GM23338 (cell line): Measurements from ENCODE around the gene PABPC1L. TPM values are rescaled to one million over a fixed set of nuclear protein-coding genes. Genes with fewer than 3 reads are reported as not detected.

Experiments
- ATAC-seq: fragments of 200-7000 bp; cut with Tn5 transposase; 3 replicates; pipeline ENCODE4 v1.9.1; 2020
- DNase-seq: peaks from one replicate; pipeline ENCODE4 v3.0.0-alpha.2; 2015; ENCODE audit warnings: low spot score
- H2AFZ ChIP-seq: fragments of 200-600 bp; sonication (generic); 2 replicates; pipeline ENCODE4 v1.8.0; 2016; ENCODE audit warnings: antibody characterized with exemption, mild to moderate bottlenecking, moderate library complexity
- H3F3A ChIP-seq: fragments of 200-600 bp; sonication (generic); replicated peaks from 2 replicates; pipeline ENCODE4 v1.8.0; 2017; ENCODE audit warnings: antibody characterized with exemption, mixed run types, low read depth
- H3K27ac ChIP-seq: fragments of 200-600 bp; sonication (generic); 2 replicates; pipeline ENCODE4 v1.6.1; 2016; ENCODE audit warnings: low read depth
- H3K27me3 ChIP-seq: fragments of 200-600 bp; sonication (generic); 2 replicates; pipeline ENCODE4 v1.8.0; 2016; ENCODE audit warnings: mild to moderate bottlenecking, mixed run types, moderate library complexity; ENCODE audit not compliant: insufficient read depth
- H3K36me3 ChIP-seq: fragments of 200-600 bp; sonication (generic); 2 replicates; pipeline ENCODE4 v1.8.0; 2016; ENCODE audit warnings: mild to moderate bottlenecking; ENCODE audit not compliant: insufficient read depth
- H3K4me1 ChIP-seq: fragments of 200-600 bp; sonication (generic); 2 replicates; pipeline ENCODE4 v1.8.0; 2016; ENCODE audit warnings: mild to moderate bottlenecking, moderate library complexity; ENCODE audit not compliant: insufficient read depth
- H3K4me2 ChIP-seq: fragments of 200-600 bp; sonication (generic); 2 replicates; pipeline ENCODE4 v1.7.1; 2017; ENCODE audit warnings: mixed run types
- H3K4me3 ChIP-seq: fragments of 200-600 bp; sonication (generic); 2 replicates; pipeline ENCODE4 v1.6.1; 2016; ENCODE audit warnings: mixed run types
- H3K79me2 ChIP-seq: fragments of 200-600 bp; sonication (generic); replicated peaks from 2 replicates; pipeline ENCODE4 v1.8.0; 2017; ENCODE audit warnings: mild to moderate bottlenecking; ENCODE audit not compliant: insufficient read depth
- H3K9me2 ChIP-seq: fragments of 200-600 bp; sonication (generic); 2 replicates; pipeline ENCODE4 v1.8.0; 2017; ENCODE audit not compliant: insufficient read depth
- H4K20me1 ChIP-seq: fragments of 200-600 bp; sonication (generic); replicated peaks from 2 replicates; pipeline ENCODE4 v1.8.0; 2017; ENCODE audit warnings: mild to moderate bottlenecking; ENCODE audit not compliant: insufficient read depth
- H3K27ac Mint-ChIP-seq: 2 replicates; pipeline ENCODE4 v1.8.0; 2020; ENCODE audit warnings: inconsistent platforms, mild to moderate bottlenecking, moderate library complexity, mixed read lengths
- H3K27me3 Mint-ChIP-seq: 3 replicates; pipeline ENCODE4 v1.8.0; 2022; ENCODE audit warnings: low read depth, mild to moderate bottlenecking, moderate library complexity, mixed read lengths, inconsistent platforms; ENCODE audit not compliant: insufficient read depth, poor library complexity
- H3K36me3 Mint-ChIP-seq: 3 replicates; pipeline ENCODE4 v1.8.0; 2021; ENCODE audit warnings: low read depth, mild to moderate bottlenecking, inconsistent platforms, moderate library complexity, mixed read lengths
- H3K4me1 Mint-ChIP-seq: 3 replicates; pipeline ENCODE4 v1.8.0; 2020; ENCODE audit warnings: mild to moderate bottlenecking, inconsistent platforms, mixed read lengths
- H3K4me3 Mint-ChIP-seq: 3 replicates; pipeline ENCODE4 v1.8.0; 2021; ENCODE audit warnings: moderate library complexity, mild to moderate bottlenecking, inconsistent platforms, mixed read lengths
- H3K9me3 Mint-ChIP-seq: 3 replicates; pipeline ENCODE4 v1.8.0; 2020; ENCODE audit warnings: moderate library complexity, mild to moderate bottlenecking, inconsistent platforms, mixed read lengths
- CREB1 ChIP-seq: fragments of 250-450 bp; sonication (Bioruptor Pico); IDR thresholded peaks from 2 replicates; pipeline ENCODE4 v1.5.0; 2020; ENCODE audit warnings: low read depth, mild to moderate bottlenecking, moderate library complexity
- EZH2 ChIP-seq: fragments of 200-600 bp; sonication (generic); IDR thresholded peaks from one replicate; pipeline ENCODE4 v1.8.0; 2017; ENCODE audit warnings: antibody characterized with exemption, mild to moderate bottlenecking, low read depth; ENCODE audit not compliant: unreplicated experiment
- EZH2phosphoT487 ChIP-seq: fragments of 200-600 bp; sonication (generic); IDR thresholded peaks from one replicate; pipeline ENCODE4 v1.8.1; 2018; ENCODE audit warnings: antibody characterized with exemption; ENCODE audit not compliant: unreplicated experiment
- JUNB ChIP-seq: IDR thresholded peaks from one replicate; pipeline ENCODE4 v1.6.1; 2016; ENCODE audit warnings: antibody characterized with exemption; ENCODE audit not compliant: unreplicated experiment
- NANOG ChIP-seq: IDR thresholded peaks from 2 replicates; pipeline ENCODE4 v1.6.1; 2016; ENCODE audit warnings: antibody characterized with exemption, borderline replicate concordance
- POLR2AphosphoS5 ChIP-seq: IDR thresholded peaks from 2 replicates; pipeline ENCODE4 v1.6.1; 2016; ENCODE audit warnings: antibody characterized with exemption, low read depth
- STAT1 ChIP-seq: IDR thresholded peaks from one replicate; pipeline ENCODE4 v1.6.1; 2016; ENCODE audit warnings: antibody characterized with exemption; ENCODE audit not compliant: unreplicated experiment
- ZNF114 ChIP-seq: fragments of 250-450 bp; sonication (Bioruptor Pico); IDR thresholded peaks from 2 replicates; pipeline ENCODE4 v1.5.0; 2020; ENCODE audit warnings: mild to moderate bottlenecking, moderate library complexity
- ZNF331 ChIP-seq: fragments of 250-450 bp; sonication (Bioruptor Pico); IDR thresholded peaks from 2 replicates; pipeline ENCODE4 v1.5.0; 2020; ENCODE audit warnings: low read depth, mild to moderate bottlenecking, moderate library complexity
- ZNF462 ChIP-seq: fragments of 250-450 bp; sonication (Bioruptor Pico); IDR thresholded peaks from 2 replicates; pipeline ENCODE4 v1.5.0; 2020; ENCODE audit warnings: mild to moderate bottlenecking, moderate library complexity
- polyA plus RNA-seq: library from polyadenylated mRNA; unstranded; fragments of >200 nt; fragmentation: Nextera tagmentation; extraction: Ambion mirVana; gene quantifications from 2 replicates; pipeline ENCODE4 v1.2.1, GENCODE V29; 2016
- total RNA-seq: library from RNA; depleted of rRNA; stranded (reverse); fragments of >200 nt; shearing (Covaris generic); gene quantifications from 2 replicates; pipeline ENCODE4 v1.2.3, GENCODE V29; 2014
- TF ChIP-seq, protein P1 (sequence below): IDR thresholded peaks from 2 replicates; pipeline ENCODE4 v1.6.1; 2016; ENCODE audit warnings: antibody characterized with exemption
- TF ChIP-seq, protein P2 (sequence below): IDR thresholded peaks from one replicate; pipeline ENCODE4 v1.6.1; 2018; ENCODE audit warnings: antibody characterized with exemption; ENCODE audit not compliant: unreplicated experiment
- TF ChIP-seq, protein P3 (sequence below), 2 experiments: fragments of 200-600 bp in 1 of 2; sonication (generic) in 1 of 2; conservative IDR thresholded peaks; 2 replicates each; pipeline versions ENCODE4 v1.5.1 to v1.6.1; 2016 to 2017; ENCODE audit warnings: antibody characterized with exemption in 2 of 2, low read depth in 2 of 2, mild to moderate bottlenecking in 2 of 2, moderate library complexity in 1 of 2

PABPC1L gene
- total and polyA plus RNA-seq, 2 experiments from 2014 or later = 44.4 to 49.1 TPM

DNA sequence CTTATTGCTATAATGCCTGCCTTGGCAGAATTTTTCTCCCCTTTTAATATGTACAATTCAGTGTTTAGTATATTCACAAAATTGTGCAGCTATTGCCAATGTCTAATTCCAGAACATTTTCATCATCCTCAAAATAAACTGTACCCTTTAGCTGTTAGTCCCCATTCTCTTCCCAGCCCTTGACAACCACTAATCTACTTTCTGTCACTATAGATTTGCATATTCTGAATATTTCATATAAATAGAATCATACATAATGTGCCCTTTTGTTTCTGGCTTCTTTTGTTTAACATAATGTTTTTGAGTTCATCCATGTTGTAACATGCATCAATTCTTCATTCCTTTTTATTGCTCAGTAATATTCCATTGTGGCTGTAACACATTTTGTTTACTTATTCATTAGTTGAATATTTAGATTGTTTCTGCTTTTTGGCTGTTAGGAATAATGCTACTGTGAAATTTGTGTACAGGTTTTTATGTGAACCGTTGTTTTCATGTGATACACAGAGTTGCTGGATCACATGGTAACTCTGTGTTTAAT lies 78.8 kb downstream of the PABPC1L start:
- Mint-ChIP-seq H3K9me3 (no peaks in the 10 kb centered on the region), H3K4me3 (no peak overlapping the region), H3K4me1 (peaks cover 8% of the 10 kb centered on the region), H3K27ac (no peak overlapping the region), H3K36me3 (peaks cover 14% of the 10 kb centered on the region; the same call in 2 of the 3 replicates), H3K27me3 (no peaks in the 10 kb centered on the region)
- Histone ChIP-seq H3K27ac (no peak overlapping the region), H4K20me1 (0 out of 2 replicates have a peak, but pooled peaks cover 6% of the 10 kb centered on the region), H3F3A (no peaks in the 10 kb centered on the region), H3K9me2 (no peaks in the 10 kb centered on the region), H2AFZ (no peak overlapping the region), H3K4me1 (0 out of 2 replicates have a peak, but pooled peaks cover 6% of the 10 kb centered on the region), H3K79me2 (peaks cover 21% of the 10 kb centered on the region; the same call in 1 of the 2 replicates), H3K4me3 (no peak overlapping the region), H3K36me3 (no peaks in the 10 kb centered on the region), H3K4me2 (no peak overlapping the region), H3K27me3 (no peaks in the 10 kb centered on the region)
- no peak for TF ChIP-seq EZH2
- TF ChIP-seq, protein P1, sequence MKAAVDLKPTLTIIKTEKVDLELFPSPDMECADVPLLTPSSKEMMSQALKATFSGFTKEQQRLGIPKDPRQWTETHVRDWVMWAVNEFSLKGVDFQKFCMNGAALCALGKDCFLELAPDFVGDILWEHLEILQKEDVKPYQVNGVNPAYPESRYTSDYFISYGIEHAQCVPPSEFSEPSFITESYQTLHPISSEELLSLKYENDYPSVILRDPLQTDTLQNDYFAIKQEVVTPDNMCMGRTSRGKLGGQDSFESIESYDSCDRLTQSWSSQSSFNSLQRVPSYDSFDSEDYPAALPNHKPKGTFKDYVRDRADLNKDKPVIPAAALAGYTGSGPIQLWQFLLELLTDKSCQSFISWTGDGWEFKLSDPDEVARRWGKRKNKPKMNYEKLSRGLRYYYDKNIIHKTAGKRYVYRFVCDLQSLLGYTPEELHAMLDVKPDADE = no peak
- TF ChIP-seq CREB1 (CRISPR knock-in tag) = no peak
- no peak for TF ChIP-seq EZH2phosphoT487
- TF ChIP-seq JUNB = no peak
- TF ChIP-seq ZNF331 (CRISPR knock-in tag) = no peak
- TF ChIP-seq STAT1 = no peak
- TF ChIP-seq, protein P2, sequence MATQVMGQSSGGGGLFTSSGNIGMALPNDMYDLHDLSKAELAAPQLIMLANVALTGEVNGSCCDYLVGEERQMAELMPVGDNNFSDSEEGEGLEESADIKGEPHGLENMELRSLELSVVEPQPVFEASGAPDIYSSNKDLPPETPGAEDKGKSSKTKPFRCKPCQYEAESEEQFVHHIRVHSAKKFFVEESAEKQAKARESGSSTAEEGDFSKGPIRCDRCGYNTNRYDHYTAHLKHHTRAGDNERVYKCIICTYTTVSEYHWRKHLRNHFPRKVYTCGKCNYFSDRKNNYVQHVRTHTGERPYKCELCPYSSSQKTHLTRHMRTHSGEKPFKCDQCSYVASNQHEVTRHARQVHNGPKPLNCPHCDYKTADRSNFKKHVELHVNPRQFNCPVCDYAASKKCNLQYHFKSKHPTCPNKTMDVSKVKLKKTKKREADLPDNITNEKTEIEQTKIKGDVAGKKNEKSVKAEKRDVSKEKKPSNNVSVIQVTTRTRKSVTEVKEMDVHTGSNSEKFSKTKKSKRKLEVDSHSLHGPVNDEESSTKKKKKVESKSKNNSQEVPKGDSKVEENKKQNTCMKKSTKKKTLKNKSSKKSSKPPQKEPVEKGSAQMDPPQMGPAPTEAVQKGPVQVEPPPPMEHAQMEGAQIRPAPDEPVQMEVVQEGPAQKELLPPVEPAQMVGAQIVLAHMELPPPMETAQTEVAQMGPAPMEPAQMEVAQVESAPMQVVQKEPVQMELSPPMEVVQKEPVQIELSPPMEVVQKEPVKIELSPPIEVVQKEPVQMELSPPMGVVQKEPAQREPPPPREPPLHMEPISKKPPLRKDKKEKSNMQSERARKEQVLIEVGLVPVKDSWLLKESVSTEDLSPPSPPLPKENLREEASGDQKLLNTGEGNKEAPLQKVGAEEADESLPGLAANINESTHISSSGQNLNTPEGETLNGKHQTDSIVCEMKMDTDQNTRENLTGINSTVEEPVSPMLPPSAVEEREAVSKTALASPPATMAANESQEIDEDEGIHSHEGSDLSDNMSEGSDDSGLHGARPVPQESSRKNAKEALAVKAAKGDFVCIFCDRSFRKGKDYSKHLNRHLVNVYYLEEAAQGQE = no peak
- no peak for TF ChIP-seq NANOG
- TF ChIP-seq ZNF114 (CRISPR knock-in tag) = no peak
- no peak for TF ChIP-seq ZNF462 (CRISPR knock-in tag)
- TF ChIP-seq, protein P3, sequence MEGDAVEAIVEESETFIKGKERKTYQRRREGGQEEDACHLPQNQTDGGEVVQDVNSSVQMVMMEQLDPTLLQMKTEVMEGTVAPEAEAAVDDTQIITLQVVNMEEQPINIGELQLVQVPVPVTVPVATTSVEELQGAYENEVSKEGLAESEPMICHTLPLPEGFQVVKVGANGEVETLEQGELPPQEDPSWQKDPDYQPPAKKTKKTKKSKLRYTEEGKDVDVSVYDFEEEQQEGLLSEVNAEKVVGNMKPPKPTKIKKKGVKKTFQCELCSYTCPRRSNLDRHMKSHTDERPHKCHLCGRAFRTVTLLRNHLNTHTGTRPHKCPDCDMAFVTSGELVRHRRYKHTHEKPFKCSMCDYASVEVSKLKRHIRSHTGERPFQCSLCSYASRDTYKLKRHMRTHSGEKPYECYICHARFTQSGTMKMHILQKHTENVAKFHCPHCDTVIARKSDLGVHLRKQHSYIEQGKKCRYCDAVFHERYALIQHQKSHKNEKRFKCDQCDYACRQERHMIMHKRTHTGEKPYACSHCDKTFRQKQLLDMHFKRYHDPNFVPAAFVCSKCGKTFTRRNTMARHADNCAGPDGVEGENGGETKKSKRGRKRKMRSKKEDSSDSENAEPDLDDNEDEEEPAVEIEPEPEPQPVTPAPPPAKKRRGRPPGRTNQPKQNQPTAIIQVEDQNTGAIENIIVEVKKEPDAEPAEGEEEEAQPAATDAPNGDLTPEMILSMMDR (conservative IDR thresholded peaks at IDR 0.05; ENCODE audit: low read depth in 2 of 2) = no peak
- TF ChIP-seq POLR2AphosphoS5 = no peak
- ATAC-seq = no peak
- no peak for DNase-seq
